ENCODE data around the gene ATP5ME.

DNA sequence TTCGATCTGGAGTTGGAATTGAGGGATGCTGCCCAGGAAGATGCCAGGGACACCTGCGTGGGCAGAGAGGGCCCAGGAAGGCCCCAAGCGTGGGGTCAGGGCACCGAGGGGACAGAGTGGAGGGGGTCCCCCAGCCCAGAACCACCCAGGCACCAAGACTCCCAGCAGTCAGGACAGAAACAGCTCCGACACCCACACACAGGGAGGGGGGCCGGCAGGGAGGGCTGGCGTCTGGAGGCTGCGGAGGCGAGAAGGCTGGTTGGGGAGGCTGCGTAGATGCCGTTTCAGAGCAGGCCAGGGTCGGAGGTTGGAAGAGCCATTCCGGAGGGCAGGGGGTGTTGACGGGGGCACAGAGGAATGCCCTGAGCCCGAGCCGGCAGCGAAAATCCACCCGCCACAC is 23.6 kb downstream of the ATP5ME start:
- TF ChIP-seq, protein P1, sequence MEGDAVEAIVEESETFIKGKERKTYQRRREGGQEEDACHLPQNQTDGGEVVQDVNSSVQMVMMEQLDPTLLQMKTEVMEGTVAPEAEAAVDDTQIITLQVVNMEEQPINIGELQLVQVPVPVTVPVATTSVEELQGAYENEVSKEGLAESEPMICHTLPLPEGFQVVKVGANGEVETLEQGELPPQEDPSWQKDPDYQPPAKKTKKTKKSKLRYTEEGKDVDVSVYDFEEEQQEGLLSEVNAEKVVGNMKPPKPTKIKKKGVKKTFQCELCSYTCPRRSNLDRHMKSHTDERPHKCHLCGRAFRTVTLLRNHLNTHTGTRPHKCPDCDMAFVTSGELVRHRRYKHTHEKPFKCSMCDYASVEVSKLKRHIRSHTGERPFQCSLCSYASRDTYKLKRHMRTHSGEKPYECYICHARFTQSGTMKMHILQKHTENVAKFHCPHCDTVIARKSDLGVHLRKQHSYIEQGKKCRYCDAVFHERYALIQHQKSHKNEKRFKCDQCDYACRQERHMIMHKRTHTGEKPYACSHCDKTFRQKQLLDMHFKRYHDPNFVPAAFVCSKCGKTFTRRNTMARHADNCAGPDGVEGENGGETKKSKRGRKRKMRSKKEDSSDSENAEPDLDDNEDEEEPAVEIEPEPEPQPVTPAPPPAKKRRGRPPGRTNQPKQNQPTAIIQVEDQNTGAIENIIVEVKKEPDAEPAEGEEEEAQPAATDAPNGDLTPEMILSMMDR (IDR thresholded peaks at IDR 0.05), result no peak
- TF ChIP-seq POLR2A (IDR thresholded peaks at IDR 0.05), result no peak

Data from esophagus squamous epithelium (tissue), 4 donors.